ENCODE data around the gene WDFY4. TPM values are rescaled to one million over a fixed set of nuclear protein-coding genes. Genes with fewer than 3 reads are reported as not detected.

WDFY4 gene
- total and polyA plus RNA-seq, 8 donors = 0.15 to 8.0 (median 2.7) TPM

DNA sequence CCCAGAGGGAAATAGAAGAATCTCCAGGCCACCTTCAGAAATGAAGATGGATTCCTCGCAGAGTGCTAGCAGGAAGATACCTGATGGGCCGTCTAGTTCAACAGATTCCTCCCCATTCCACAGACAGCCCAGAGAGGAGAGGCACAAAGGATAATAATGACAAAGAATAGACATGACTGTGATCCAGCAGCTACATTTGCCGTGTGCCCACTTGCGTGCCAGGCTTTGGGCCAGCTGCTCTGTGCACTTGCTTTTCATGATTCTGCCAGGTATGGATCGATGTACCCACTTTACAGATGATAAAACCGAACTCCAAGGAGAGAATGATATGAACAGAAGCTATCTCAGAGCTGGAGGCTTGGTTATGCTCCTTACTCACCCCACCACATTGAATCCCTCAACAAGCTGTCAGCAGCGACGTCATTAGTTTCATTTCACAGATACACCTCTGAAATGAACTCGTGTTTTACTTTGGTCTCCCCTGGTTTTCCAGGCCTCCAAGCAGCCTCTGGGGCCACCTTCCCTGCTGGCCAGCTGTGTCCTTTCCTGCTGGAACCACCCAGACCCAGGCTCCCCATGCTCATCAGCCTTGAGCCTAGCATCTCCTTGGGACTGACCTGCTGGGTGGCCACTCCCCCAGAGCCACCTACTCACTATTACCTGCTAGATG is 11.9 kb upstream of the WDFY4 start:
- H3K27ac ChIP-seq = peak overlapping the region in 1 of 5 donors; percentile 18
- TF ChIP-seq EP300 (IDR thresholded peaks at IDR 0.05) (no peak), POLR2AphosphoS5 (IDR thresholded peaks at IDR 0.05) (no peak), POLR2A (IDR thresholded peaks at IDR 0.05) (no peak)
- TF ChIP-seq, protein P1, sequence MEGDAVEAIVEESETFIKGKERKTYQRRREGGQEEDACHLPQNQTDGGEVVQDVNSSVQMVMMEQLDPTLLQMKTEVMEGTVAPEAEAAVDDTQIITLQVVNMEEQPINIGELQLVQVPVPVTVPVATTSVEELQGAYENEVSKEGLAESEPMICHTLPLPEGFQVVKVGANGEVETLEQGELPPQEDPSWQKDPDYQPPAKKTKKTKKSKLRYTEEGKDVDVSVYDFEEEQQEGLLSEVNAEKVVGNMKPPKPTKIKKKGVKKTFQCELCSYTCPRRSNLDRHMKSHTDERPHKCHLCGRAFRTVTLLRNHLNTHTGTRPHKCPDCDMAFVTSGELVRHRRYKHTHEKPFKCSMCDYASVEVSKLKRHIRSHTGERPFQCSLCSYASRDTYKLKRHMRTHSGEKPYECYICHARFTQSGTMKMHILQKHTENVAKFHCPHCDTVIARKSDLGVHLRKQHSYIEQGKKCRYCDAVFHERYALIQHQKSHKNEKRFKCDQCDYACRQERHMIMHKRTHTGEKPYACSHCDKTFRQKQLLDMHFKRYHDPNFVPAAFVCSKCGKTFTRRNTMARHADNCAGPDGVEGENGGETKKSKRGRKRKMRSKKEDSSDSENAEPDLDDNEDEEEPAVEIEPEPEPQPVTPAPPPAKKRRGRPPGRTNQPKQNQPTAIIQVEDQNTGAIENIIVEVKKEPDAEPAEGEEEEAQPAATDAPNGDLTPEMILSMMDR (IDR thresholded peaks at IDR 0.05) = no peak
- no peaks in the 10 kb centered on the region for H3K36me3 ChIP-seq
- H3K9me3 ChIP-seq = peaks cover 3 to 6% (median 3%) of the 10 kb centered on the region in 4 donors
- no peak overlapping the region for H3K4me3 ChIP-seq
- intact Hi-C loops (cut with DNase I; ENCODE audit: low total_unique reads) = no loop called here
- peaks cover 0 to 20% (median 7%) of the 10 kb centered on the region in 3 donors for H3K27me3 ChIP-seq
- H3K4me1 ChIP-seq = no peaks in the 10 kb centered on the region
- 80 to 89% (median 87%) methylated on average over 9 of the region's 9 CpGs for WGBS, 5 donors
- DNase-seq = no peak

DNA sequence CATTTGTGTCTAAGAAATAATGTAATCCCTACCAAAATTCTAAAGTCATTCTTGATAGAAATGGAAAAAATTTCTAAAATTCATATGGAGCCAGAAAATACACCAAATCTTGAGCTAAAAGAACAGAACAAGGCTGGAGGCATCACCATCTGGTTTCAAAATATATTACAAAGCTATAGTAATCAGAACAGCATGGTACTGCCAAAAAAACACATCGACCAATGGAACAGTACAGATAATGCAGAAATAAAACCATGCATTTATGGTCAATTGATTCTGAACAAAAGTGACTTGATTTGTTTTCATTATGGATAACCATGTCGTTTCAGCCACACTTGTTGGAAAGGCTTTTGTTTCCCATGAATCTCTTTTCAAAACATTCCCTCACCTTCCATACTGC is 7.0 kb upstream of the WDFY4 start:
- peaks cover 5 to 12% (median 10%) of the 10 kb centered on the region in 4 donors for H3K9me3 ChIP-seq
- no peaks in the 10 kb centered on the region for H3K36me3 ChIP-seq
- peaks cover 0 to 4% (median 0%) of the 10 kb centered on the region in 3 donors for H3K27me3 ChIP-seq
- intact Hi-C loops (cut with DNase I; ENCODE audit: low total_unique reads) = no loop called here
- H3K4me3 ChIP-seq = no peak overlapping the region
- no peak for DNase-seq
- 79 to 91% (median 89%) methylated on average over 2 of the region's 2 CpGs for WGBS, 5 donors
- H3K4me1 ChIP-seq = no peaks in the 10 kb centered on the region
- no peak overlapping the region for H3K27ac ChIP-seq
- no peak for TF ChIP-seq POLR2AphosphoS5 (IDR thresholded peaks at IDR 0.05)
- TF ChIP-seq POLR2A (IDR thresholded peaks at IDR 0.05) = no peak
- TF ChIP-seq, protein P1 (IDR thresholded peaks at IDR 0.05) = no peak
- TF ChIP-seq EP300 (IDR thresholded peaks at IDR 0.05) = no peak

DNA sequence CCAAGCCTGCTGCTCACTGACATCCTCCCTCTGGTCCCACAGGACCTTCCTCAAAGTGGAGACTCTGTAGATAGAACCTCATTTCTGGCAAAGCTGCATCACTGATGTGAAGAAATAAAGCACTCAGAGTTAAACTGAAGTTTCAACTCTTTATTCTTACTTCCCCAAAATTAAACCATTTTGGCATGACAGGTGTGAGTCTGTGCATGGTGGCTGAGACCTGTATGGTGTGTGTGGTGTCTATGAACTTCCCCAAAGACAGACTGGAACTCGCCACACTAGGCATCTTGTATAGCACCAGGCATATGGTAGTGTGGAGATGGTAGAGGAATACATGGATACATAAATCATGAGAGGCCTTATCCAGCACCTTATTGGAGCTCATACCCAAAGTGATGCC is 6.6 kb upstream of the WDFY4 start:
- TF ChIP-seq EP300 (IDR thresholded peaks at IDR 0.05) (no peak), POLR2A (IDR thresholded peaks at IDR 0.05) (no peak), POLR2AphosphoS5 (IDR thresholded peaks at IDR 0.05) (no peak)
- WGBS, 5 donors = 61 to 87% (median 81%) methylated on average over 1 of the region's 1 CpG

DNA sequence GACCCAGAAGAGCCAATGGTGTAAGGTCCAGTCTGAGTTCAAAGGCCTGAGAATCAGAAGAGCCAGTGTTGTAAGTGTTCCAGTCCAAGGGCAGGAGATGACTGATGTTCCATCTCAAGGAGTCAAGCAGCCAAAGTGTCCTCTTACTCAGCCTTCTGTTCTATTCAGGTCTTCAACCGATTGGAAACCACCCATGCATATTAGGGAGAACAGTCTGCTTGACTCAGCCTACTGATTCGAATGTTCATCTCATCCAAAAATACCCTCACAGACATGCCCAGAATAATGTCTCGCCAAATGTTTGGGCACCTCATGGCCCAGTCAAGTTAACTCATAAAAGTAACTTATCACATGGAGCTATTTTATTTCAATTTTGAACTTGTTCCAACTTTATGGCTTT is 2.9 kb upstream of the WDFY4 start:
- Histone ChIP-seq H3K27me3 (no peaks in the 10 kb centered on the region), H3K4me1 (no peaks in the 10 kb centered on the region), H3K4me3 (no peak overlapping the region), H3K27ac (no peak overlapping the region), H3K9me3 (peaks cover 5 to 12% (median 10%) of the 10 kb centered on the region in 4 donors), H3K36me3 (no peaks in the 10 kb centered on the region)
- intact Hi-C loops (cut with DNase I; ENCODE audit: low total_unique reads) = no loop called here
- DNase-seq = no peak
- 68 to 96% (median 78%) methylated on average over 3 of the region's 3 CpGs for WGBS, 5 donors
- TF ChIP-seq POLR2AphosphoS5 (IDR thresholded peaks at IDR 0.05) (no peak), EP300 (IDR thresholded peaks at IDR 0.05) (no peak), POLR2A (IDR thresholded peaks at IDR 0.05) (no peak)
- TF ChIP-seq, protein P1 (IDR thresholded peaks at IDR 0.05) = no peak

More for the DNA sequence above, 6.6 kb upstream of the WDFY4 start:
- Histone ChIP-seq H3K27ac (no peak overlapping the region), H3K4me1 (no peaks in the 10 kb centered on the region), H3K36me3 (no peaks in the 10 kb centered on the region), H3K27me3 (peaks cover 0 to under 1% (median 0%) of the 10 kb centered on the region in 3 donors), H3K4me3 (no peak overlapping the region), H3K9me3 (peaks cover 5 to 12% (median 10%) of the 10 kb centered on the region in 4 donors)
- no peak for DNase-seq
- intact Hi-C loops (cut with DNase I; ENCODE audit: low total_unique reads) = no loop called here

DNA sequence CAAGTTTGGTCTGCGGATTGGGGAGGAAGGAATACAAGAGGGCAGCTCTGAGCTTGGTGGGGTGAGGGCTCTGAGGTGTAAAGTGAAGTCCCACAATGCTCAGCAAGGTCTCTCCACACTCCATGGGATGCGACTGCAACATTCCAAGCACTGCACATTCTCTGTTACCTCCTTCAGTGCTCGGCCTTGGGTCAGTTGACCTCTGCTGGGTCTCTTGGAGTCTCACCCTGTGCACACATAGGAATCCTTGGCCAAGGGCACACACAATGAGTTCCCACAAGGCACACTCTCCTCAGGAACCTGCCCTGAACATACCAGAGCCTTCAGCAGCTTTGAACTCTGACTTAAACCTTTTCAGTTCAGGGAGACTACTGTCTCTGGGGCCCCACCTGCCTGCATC is 2.4 kb upstream of the WDFY4 start:
- intact Hi-C loops (cut with DNase I; ENCODE audit: low total_unique reads) = no loop called here
- Histone ChIP-seq H3K27me3 (no peaks in the 10 kb centered on the region), H3K36me3 (no peaks in the 10 kb centered on the region), H3K27ac (no peak overlapping the region), H3K4me1 (no peaks in the 10 kb centered on the region), H3K9me3 (peaks cover 5 to 12% (median 10%) of the 10 kb centered on the region in 4 donors), H3K4me3 (no peak overlapping the region)
- no peak for DNase-seq
- TF ChIP-seq POLR2AphosphoS5 (IDR thresholded peaks at IDR 0.05) = no peak
- TF ChIP-seq POLR2A (IDR thresholded peaks at IDR 0.05) = no peak
- TF ChIP-seq, protein P1 (IDR thresholded peaks at IDR 0.05) = no peak
- no peak for TF ChIP-seq EP300 (IDR thresholded peaks at IDR 0.05)
- 67 to 84% (median 76%) methylated on average over 3 of the region's 3 CpGs for WGBS, 5 donors
